ENCODE measurements around the gene ARFIP1. TPM values are rescaled to one million over a fixed set of nuclear protein-coding genes. Genes with fewer than 3 reads are reported as not detected.

ARFIP1 gene
- total and polyA plus RNA-seq, 2 of the 8 experiments (the other 6 are each of a cell fraction or from before 2014, with no cell fraction given), result 13.5 to 38.0 TPM

GRCh38 chr4:152940461-152940860 lies 160.7 kb downstream of the ARFIP1 start (continued):
- TF ChIP-seq CTCF (IDR thresholded peaks at IDR 0.05; ENCODE audit: control extremely low read depth in 1 of 3, insufficient read depth in 1 of 3, low read depth in 1 of 3, low read length in 3 of 3) (no peak), HDAC6 (IDR thresholded peaks at IDR 0.05; ENCODE audit: low read depth, low read length) (no peak), SIRT6 (IDR thresholded peaks at IDR 0.05; ENCODE audit: low read length) (no peak), KDM4A (IDR thresholded peaks at IDR 0.05; ENCODE audit: low read depth, low read length, severe bottlenecking) (no peak), TCF12 (IDR thresholded peaks at IDR 0.05; ENCODE audit: low read depth, low read length) (no peak)
